Endothelial cell of umbilical vein (primary cell): ENCODE results near the gene ANO4. TPM values are rescaled to one million over a fixed set of nuclear protein-coding genes. Genes with fewer than 3 reads are reported as not detected.

Experiments used
- BruUV-seq: library from RNA; stranded (reverse); fragments of 400-500 nt; replicated peaks from 2 replicates; lab custom pipeline; 2021; lab: Mats Ljungman, UMichigan
- CTCF ChIA-PET: fragments of 300-600, 350-600 bp; sonication (Branson Sonifier 250); formaldehyde crosslinking; loops from one replicate; lab custom pipeline; 2021; ENCODE audit warnings: antibody characterized with exemption, inconsistent platforms; lab: Charles Lee
- POLR2A ChIA-PET: fragments of 300-600, 350-600 bp; sonication (Branson Sonifier 250); formaldehyde crosslinking; loops from one replicate; lab custom pipeline; 2021; ENCODE audit warnings: antibody characterized with exemption, inconsistent platforms; lab: Charles Lee
- DNase-seq: peaks from one replicate; pipeline ENCODE4 v3.0.0-alpha.2; 2011; ENCODE audit warnings: low read depth, low spot score
- FAIRE-seq: peaks from 2 replicates; lab custom pipeline; 2011; peaks lifted over from hg19 to GRCh38; lab: Jason Lieb, UNC
- H2AFZ ChIP-seq: 2 replicates; pipeline ENCODE4 v1.6.0; 2012; ENCODE audit warnings: low read depth, low read length, control low read depth, inconsistent platforms
- H3K27ac ChIP-seq: 2 replicates; pipeline ENCODE4 v1.5.1; 2011; ENCODE audit warnings: low read depth, mild to moderate bottlenecking, control low read depth, low read length, moderate library complexity; ENCODE audit not compliant: insufficient read depth
- H3K27me3 ChIP-seq, 2 experiments: 2 replicates each; pipeline versions ENCODE4 v1.6.0 to v1.6.1; 2011; ENCODE audit warnings: low read length in 2 of 2, mixed read lengths in 1 of 2; ENCODE audit not compliant: control insufficient read depth in 2 of 2, insufficient read depth in 2 of 2
- H3K36me3 ChIP-seq, 2 experiments: 2 replicates in 1 of 2; 3 replicates in 1 of 2; pipeline ENCODE4 v1.5.1; 2011; ENCODE audit warnings: low read length in 2 of 2, mild to moderate bottlenecking in 1 of 2, moderate library complexity in 1 of 2; ENCODE audit not compliant: control insufficient read depth in 2 of 2, insufficient read depth in 2 of 2; ENCODE audit errors: extremely low read depth in 1 of 2
- H3K4me1 ChIP-seq: 3 replicates; pipeline ENCODE4 v1.5.1; 2011; ENCODE audit warnings: mild to moderate bottlenecking, low read length; ENCODE audit not compliant: control insufficient read depth, insufficient read depth; ENCODE audit errors: extremely low read depth
- H3K4me2 ChIP-seq: 2 replicates; pipeline ENCODE4 v1.6.1; 2011; ENCODE audit warnings: low read length, control low read depth, mixed read lengths; ENCODE audit not compliant: insufficient read depth
- H3K4me3 ChIP-seq, 3 experiments: fragments of 200-600 bp in 1 of 3; sonication (generic), shearing (Covaris generic) in 1 of 3; replicated peaks in 1 of 3; 2 replicates each; pipeline ENCODE4 v1.5.1; 2011 to 2016; ENCODE audit warnings: control low read depth in 3 of 3, low read length in 3 of 3, mild to moderate bottlenecking in 2 of 3, inconsistent platforms in 1 of 3, low read depth in 1 of 3, moderate library complexity in 1 of 3; ENCODE audit not compliant: insufficient read depth in 1 of 3
- H3K79me2 ChIP-seq: 2 replicates; pipeline ENCODE4 v1.6.0; 2012; ENCODE audit warnings: low read length, inconsistent platforms; ENCODE audit not compliant: control insufficient read depth, insufficient read depth
- H3K9ac ChIP-seq: replicated peaks from 2 replicates; pipeline ENCODE3; 2011; ENCODE audit warnings: low read length, control low read depth; ENCODE audit not compliant: insufficient read depth; ENCODE audit errors: extremely low read depth
- H3K9me1 ChIP-seq: replicated peaks from 3 replicates; pipeline ENCODE4 v1.6.0; 2011; ENCODE audit warnings: mild to moderate bottlenecking, low read length; ENCODE audit not compliant: control insufficient read depth, insufficient read depth; ENCODE audit errors: extremely low read depth
- H3K9me3 ChIP-seq: replicated peaks from 2 replicates; pipeline ENCODE4 v1.5.1; 2012; ENCODE audit warnings: low read length, inconsistent platforms; ENCODE audit not compliant: control insufficient read depth, insufficient read depth
- H4K20me1 ChIP-seq: replicated peaks from 2 replicates; pipeline ENCODE3; 2011; ENCODE audit warnings: mild to moderate bottlenecking, low read length; ENCODE audit not compliant: control insufficient read depth, insufficient read depth; ENCODE audit errors: extremely low read depth
- EZH2 ChIP-seq: IDR thresholded peaks from 2 replicates; pipeline ENCODE4 v1.6.1; 2012; ENCODE audit warnings: borderline replicate concordance, low read depth, mild to moderate bottlenecking, moderate library complexity, low read length, inconsistent platforms; ENCODE audit not compliant: severe bottlenecking
- FOS ChIP-seq: IDR thresholded peaks from 2 replicates; pipeline ENCODE4 v1.6.1; 2011; ENCODE audit warnings: mild to moderate bottlenecking, low read length, moderate library complexity, borderline replicate concordance; ENCODE audit not compliant: insufficient read depth
- GATA2 ChIP-seq: IDR thresholded peaks from 2 replicates; pipeline ENCODE4 v1.7.0; 2011; ENCODE audit warnings: low read depth, mild to moderate bottlenecking, moderate library complexity, mixed read lengths, low read length; ENCODE audit not compliant: insufficient read length, insufficient read depth
- JUN ChIP-seq: IDR thresholded peaks from 2 replicates; pipeline ENCODE4 v1.6.1; 2011; ENCODE audit warnings: borderline replicate concordance, low read depth; ENCODE audit not compliant: insufficient read length, insufficient read depth
- MYC ChIP-seq: IDR thresholded peaks from one replicate; pipeline ENCODE4 v1.6.1; 2011; ENCODE audit warnings: mild to moderate bottlenecking, low read depth, low read length
- POLR2A ChIP-seq: IDR thresholded peaks from 2 replicates; pipeline ENCODE4 v1.6.1; 2012; ENCODE audit warnings: low read depth, mild to moderate bottlenecking, control low read depth, low read length
- POLR2AphosphoS5 ChIP-seq: IDR thresholded peaks from 2 replicates; pipeline ENCODE4 v1.6.1; 2012; ENCODE audit warnings: low read depth, mild to moderate bottlenecking, control low read depth, low read length, moderate library complexity; ENCODE audit not compliant: insufficient read depth
- dilution Hi-C: fragments of 300-500 bp; cut with MboI; formaldehyde crosslinking; loops from one replicate; pipeline ENCODE4 v1.15.0; 2019; ENCODE audit warnings: low sequenced_read_pairs; ENCODE audit not compliant: extremely low pct_ligation_motif_present
- intact Hi-C: fragments of 100-400 bp; cut with micrococcal nuclease; formaldehyde crosslinking; loops from one replicate; pipeline ENCODE4 v1.10.0; 2022
- polyA plus RNA-seq, 4 experiments: library from polyadenylated mRNA; depleted of rRNA in 3 of 4; stranded (reverse) in 3 of 4; unstranded in 1 of 4; fragments of >200 nt; gene quantifications; 2 replicates each; pipeline versions ENCODE4 v1.2.1 to v1.2.3, GENCODE V29; 2011 to 2012; ENCODE audit warnings: missing spikeins in 1 of 4
- total RNA-seq: library from RNA; stranded (reverse); gene quantifications from 2 replicates; pipeline ENCODE4 v1.2.3, GENCODE V29; 2021
- TF ChIP-seq, protein P1 (sequence below), 2 donors: IDR thresholded peaks; 1 replicate in 1 of 2; 2 replicates in 1 of 2; pipeline ENCODE4 v1.5.1; 2011; ENCODE audit warnings: low read length in 2 of 2, mild to moderate bottlenecking in 2 of 2, moderate library complexity in 2 of 2, control low read depth in 1 of 2, inconsistent platforms in 1 of 2, low read depth in 1 of 2; ENCODE audit not compliant: insufficient read depth in 1 of 2; ENCODE audit errors: extremely low read depth in 1 of 2
- TF ChIP-seq, protein P2 (sequence below): IDR thresholded peaks from 2 replicates; pipeline ENCODE4 v1.6.1; 2011; ENCODE audit not compliant: insufficient read depth, insufficient read length

ANO4 gene
- total and polyA plus RNA-seq, 2 donors (not counting 3 experiments of a cell fraction or from before 2014, with no cell fraction given): 0.25 TPM; not detected in 1

DNA sequence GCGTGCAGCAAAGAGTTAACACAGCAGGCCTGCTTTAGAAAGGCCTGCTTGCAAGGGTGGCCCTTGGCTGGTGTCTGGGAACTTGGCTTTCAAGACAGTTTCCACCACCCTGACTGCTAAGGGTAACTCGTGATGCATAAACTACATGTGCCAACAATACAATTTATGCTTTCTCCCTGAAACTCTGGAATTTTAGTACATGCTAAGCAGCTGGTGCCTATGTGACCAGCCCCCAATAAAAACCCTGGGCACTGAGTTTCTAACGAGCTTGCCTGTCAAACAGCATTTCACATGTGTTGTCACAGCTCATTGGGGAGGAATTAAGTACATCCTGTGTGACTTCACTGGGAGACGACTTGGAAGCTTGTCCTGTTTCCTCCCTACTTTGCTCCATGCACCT lies 282.3 kb downstream of the ANO4 start:
- dilution Hi-C loops: no loop called here
- CTCF ChIA-PET: no interaction called here
- no peak overlapping the region for H3K9ac ChIP-seq

More for the DNA sequence above, 282.3 kb downstream of the ANO4 start:
- Histone ChIP-seq H3K4me3 (no peak overlapping the region), H3K4me1 (no peaks in the 10 kb centered on the region), H3K27me3 (no peaks in the 10 kb centered on the region), H3K9me3 (peaks cover 2% of the 10 kb centered on the region), H2AFZ (no peak overlapping the region), H3K79me2 (no peaks in the 10 kb centered on the region), H3K27ac (no peak overlapping the region), H3K36me3 (no peaks in the 10 kb centered on the region), H3K4me2 (no peak overlapping the region), H3K9me1 (no peaks in the 10 kb centered on the region), H4K20me1 (no peaks in the 10 kb centered on the region)
- BruUV-seq: no TSS peak
- intact Hi-C loops: no loop called here
- DNase-seq (no peak), FAIRE-seq (no peak)
- TF ChIP-seq POLR2A (no peak), POLR2AphosphoS5 (no peak), GATA2 (no peak), JUN (no peak), EZH2 (no peak), FOS (no peak), MYC (no peak)
- TF ChIP-seq, protein P1, sequence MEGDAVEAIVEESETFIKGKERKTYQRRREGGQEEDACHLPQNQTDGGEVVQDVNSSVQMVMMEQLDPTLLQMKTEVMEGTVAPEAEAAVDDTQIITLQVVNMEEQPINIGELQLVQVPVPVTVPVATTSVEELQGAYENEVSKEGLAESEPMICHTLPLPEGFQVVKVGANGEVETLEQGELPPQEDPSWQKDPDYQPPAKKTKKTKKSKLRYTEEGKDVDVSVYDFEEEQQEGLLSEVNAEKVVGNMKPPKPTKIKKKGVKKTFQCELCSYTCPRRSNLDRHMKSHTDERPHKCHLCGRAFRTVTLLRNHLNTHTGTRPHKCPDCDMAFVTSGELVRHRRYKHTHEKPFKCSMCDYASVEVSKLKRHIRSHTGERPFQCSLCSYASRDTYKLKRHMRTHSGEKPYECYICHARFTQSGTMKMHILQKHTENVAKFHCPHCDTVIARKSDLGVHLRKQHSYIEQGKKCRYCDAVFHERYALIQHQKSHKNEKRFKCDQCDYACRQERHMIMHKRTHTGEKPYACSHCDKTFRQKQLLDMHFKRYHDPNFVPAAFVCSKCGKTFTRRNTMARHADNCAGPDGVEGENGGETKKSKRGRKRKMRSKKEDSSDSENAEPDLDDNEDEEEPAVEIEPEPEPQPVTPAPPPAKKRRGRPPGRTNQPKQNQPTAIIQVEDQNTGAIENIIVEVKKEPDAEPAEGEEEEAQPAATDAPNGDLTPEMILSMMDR (IDR thresholded peaks at IDR 0.05; ENCODE audit: extremely low read depth in 1 of 2, insufficient read depth in 1 of 2, low read depth in 1 of 2, low read length in 2 of 2): no peak
- TF ChIP-seq, protein P2, sequence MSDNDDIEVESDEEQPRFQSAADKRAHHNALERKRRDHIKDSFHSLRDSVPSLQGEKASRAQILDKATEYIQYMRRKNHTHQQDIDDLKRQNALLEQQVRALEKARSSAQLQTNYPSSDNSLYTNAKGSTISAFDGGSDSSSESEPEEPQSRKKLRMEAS: no peak
- POLR2A ChIA-PET: no interaction called here
